Activated CD4-positive, alpha-beta T cell treated with anti-CD3 and anti-CD28 coated beads for 4 hours (primary cell): ENCODE measurements around the gene TECTA.
"Not testable (repeated sequence)": the region's sequence is repeated elsewhere in the genome, so short reads cannot be mapped to it uniquely, and the experiment has no call there.

Experiments
- DNase-seq, 2 donors: peaks; one replicate each; pipeline ENCODE4 v3.0.0-alpha.2; 2020

Gene TECTA

DNA sequence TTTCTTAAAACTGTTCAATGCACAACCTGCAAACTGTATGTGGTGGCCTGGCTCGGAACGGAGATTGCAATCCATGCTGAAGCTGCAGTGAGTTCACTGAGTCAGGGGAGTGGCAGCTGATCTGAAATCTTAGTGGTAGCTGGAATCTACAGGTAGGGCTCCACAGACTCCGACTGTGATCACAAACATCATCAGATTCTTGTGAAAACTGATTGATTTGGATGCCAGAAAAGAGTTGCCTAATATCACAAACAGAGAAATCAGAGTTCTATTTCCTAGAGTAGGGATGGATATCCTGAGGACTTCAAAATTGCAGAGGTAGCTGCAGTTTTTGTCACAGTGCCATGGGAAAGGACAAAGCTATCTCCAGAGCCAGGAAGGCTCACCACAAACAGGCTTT lies 134.0 kb downstream of the TECTA start:
- no peak for DNase-seq

DNA sequence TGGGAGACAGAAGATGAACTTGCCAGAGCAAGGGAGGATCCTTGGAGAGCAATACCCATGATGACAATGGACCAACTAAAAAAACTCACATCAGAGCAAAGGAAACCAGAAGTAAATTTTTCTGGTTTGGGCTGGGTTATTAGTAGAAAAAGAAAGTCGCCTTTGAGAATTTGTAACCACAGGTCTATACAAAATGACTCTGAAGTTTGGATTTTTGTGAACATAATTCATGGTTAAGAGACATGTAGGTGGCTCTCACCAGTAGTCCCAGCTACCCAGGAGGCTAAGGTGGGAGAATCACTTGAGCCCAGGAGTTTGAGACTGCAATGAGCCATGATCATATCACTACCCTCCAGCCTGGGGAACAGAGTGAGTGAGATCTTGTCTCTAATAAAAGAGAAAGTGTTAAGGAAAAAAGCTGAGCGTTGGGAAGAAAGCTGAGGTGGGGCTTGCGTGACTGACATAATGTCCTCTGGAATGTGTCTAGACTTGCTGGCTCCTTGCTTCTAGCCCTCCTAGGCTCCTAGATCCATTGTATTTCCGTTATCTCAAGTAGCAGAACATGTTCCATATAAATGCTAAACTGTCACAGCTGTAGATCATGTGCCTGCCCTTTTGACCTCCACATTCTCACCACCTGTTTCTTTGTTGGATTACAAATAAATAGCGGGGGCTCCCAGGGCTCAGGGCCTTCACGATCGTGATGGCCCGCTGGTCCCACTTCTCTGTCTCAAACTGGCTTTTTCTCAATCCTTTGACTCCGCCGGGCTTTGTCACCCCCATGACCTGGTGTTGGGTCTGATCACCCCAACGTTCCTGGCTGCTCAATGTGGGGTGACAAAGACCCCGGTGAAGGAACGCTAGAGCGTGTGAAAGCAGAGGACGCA lies 135.3 kb downstream of the TECTA start:
- DNase-seq, result no peak

DNA sequence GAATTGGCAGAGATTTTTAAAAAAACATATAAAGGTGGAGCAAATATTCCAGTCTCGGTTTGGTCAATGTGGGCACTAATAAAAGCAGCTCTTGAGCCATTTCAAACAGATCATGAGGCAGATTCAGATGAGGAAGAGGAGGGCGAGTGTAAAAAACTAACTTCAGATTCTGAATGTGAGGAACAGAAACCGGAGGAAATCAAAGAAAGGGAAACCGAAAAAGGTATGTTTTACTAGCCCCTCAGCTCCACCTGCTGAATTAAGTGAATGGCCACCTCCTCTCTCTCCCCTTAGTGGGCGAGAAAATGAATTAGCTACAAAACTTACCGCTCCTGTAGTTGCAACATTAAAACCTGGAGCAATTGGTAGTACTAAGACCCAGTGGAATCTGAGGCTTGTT lies 136.2 kb downstream of the TECTA start:
- not testable (repeated sequence) for DNase-seq

DNA sequence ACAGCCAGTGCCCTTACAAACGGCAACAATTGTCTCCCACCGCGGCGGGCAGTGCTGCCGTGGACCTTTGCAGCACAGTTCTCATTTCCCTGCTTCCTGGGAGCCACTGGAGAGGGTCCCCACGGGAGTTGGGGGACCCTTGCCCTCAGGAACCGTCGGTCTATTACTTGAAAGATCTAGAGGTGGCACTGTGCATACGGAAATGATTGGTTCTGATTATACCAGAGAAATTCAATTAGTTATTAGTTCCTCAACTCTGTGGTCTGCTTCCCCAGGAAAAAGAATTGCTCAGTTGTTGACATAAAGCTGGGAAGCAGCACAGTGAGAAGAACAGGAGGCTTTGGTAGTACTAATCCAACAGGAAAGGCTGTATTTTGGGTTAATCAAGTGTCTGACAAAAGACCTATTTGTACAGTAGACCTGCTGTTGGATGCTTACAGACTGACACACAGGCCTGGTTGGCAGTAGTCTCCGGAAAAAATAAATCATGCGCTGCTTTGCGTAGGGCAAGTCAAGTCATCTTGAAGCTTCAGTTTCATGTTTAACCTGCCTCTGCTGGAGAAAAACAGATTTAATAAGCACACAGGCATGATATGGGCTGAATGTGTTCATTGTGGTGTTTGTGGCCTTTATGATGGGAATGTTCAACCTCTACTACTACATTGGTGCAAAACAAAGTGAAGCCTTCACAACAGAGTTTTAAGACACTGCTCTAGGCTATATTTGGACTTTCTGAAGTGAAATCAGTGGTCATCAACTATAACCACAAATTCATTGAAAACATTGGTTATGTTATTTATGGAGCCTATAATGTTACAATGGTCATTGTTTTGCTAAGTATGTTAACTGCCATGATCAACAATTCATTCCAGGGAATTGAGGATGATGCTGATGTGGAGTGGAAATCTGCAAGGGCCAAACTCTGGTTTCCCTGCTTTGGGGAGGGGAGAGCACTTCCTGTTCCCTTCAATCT lies 136.9 kb downstream of the TECTA start:
- no peak for DNase-seq

DNA sequence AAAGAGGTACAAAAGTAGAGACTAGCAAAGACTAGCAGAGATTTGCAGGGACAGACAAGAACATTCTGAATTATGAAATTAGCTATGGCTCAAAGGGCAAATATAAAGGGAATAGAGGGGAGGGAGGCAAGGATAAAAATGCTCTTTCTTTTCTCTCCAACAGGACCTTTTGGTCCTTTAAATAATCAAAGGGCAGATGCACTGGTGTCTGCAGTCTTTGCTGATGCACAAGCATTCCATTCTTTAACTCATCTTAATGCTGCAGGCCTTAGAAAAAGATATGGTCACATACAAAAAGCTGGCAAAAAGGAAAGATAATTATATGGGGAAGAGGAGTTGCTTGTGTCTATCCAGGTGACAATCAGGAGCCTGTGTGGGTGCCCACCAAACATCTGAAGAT lies 137.9 kb downstream of the TECTA start:
- DNase-seq, result no peak

DNA sequence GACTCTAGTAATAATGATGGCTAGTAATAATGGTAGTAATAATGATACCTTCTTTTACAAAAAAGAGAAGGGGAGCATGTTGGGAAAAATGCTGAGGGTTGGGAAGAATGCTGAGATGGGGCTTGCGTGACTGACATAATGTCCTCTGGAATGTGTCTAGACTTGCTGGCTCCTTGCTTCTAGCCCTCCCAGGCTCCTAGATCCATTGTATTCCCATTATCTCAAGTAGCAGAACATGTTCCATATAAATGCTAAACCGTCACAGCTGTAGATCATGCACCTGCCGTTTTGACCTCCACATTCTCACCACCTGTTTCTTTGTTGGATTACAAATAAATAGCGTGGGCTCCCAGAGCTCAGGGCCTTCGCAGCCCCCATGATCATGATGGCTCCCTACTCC lies 139.0 kb downstream of the TECTA start:
- not testable (repeated sequence) for DNase-seq

DNA sequence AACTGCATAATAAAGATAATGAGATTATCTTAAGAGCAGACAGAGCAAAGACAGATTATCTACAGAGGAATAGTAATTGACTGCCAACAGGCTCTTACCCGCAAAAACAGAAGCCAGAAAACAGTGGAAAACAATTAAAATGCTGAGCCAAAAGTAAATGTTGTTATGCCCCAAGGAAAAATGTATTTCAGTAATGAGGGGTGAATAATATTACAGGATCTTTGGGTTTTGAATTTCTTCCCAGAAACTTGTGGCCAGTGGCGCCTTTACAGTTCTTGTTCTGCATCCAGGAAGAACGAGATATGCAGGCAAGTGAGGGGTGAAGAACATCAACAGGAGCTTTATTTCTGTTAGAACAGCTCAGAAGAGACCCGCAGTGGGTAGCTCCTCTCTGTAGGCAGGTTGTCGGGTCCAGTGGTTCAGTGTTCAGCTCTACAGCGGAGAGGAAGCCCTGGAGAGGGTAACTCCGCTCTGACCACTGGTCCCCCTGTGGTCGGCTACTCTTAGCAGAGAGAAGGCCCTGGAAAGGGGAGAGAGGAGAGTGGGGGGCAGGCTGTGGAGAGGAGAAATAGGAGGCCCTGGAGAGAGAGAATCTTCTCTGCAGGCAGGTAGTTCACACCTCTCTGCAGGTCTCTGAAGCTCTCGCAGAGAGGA lies 139.7 kb downstream of the TECTA start:
- DNase-seq, result no peak
